Central memory CD4-positive, alpha-beta T cell (primary cell): Measurements from ENCODE around the gene CDC27.
A peak's percentile ranks its signal among the peaks of the same experiment; 100 is the strongest.
"Not testable (repeated sequence)": the region's sequence is repeated elsewhere in the genome, so short reads cannot be mapped to it uniquely, and the experiment has no call there.

Experiments used
- DNase-seq: peaks from one replicate; pipeline ENCODE4 v3.0.0; 2022

CDC27 gene

GRCh38 chr17:47192554-47192953 is 3.5 kb upstream of the CDC27 start:
- peak; percentile 28 for DNase-seq

GRCh38 chr17:47190770-47191169 is 1.7 kb upstream of the CDC27 start:
- no peak for DNase-seq

- no peak for DNase-seq
These were observed 1.1 kb upstream of the CDC27 start for GRCh38 chr17:47190243-47190642.

GRCh38 chr17:47189732-47190237 is 690 bp upstream of the CDC27 start:
- no peak for DNase-seq

- DNase-seq, result peak; percentile 8
These were observed 722 bp downstream of the CDC27 start for GRCh38 chr17:47188271-47188875.

- DNase-seq, result no peak
These were observed 4.4 kb downstream of the CDC27 start for GRCh38 chr17:47184681-47185080.

- DNase-seq, result not testable (repeated sequence)
These were observed 8.1 kb downstream of the CDC27 start for GRCh38 chr17:47180988-47181387.

- DNase-seq, result no peak
These were observed 8.8 kb downstream of the CDC27 start for GRCh38 chr17:47180337-47180736.

GRCh38 chr17:47179141-47179540 is 10.0 kb downstream of the CDC27 start:
- DNase-seq, result no peak

- DNase-seq, result no peak
These were observed 11.8 kb downstream of the CDC27 start for GRCh38 chr17:47177261-47177660.

GRCh38 chr17:47176389-47176826 is 12.7 kb downstream of the CDC27 start:
- no peak for DNase-seq

- DNase-seq, result not testable (repeated sequence)
These were observed 14.3 kb downstream of the CDC27 start for GRCh38 chr17:47174823-47175222.

GRCh38 chr17:47172696-47173565 is 16.2 kb downstream of the CDC27 start:
- no peak for DNase-seq

GRCh38 chr17:47170710-47171109 is 18.4 kb downstream of the CDC27 start:
- no peak for DNase-seq

- DNase-seq, result not testable (repeated sequence)
These were observed 20.2 kb downstream of the CDC27 start for GRCh38 chr17:47168896-47169295.

GRCh38 chr17:47166854-47167253 is 22.2 kb downstream of the CDC27 start:
- DNase-seq, result not testable (repeated sequence)

- DNase-seq, result no peak
These were observed 24.0 kb downstream of the CDC27 start for GRCh38 chr17:47165137-47165536.

GRCh38 chr17:47164263-47164662 is 24.8 kb downstream of the CDC27 start:
- no peak for DNase-seq

- DNase-seq, result no peak
These were observed 27.0 kb downstream of the CDC27 start for GRCh38 chr17:47162013-47162622.

GRCh38 chr17:47159315-47159714 is 29.8 kb downstream of the CDC27 start:
- DNase-seq, result no peak

- no peak for DNase-seq
These were observed 43.7 kb downstream of the CDC27 start for GRCh38 chr17:47145351-47145750.

- DNase-seq, result no peak
These were observed 53.9 kb downstream of the CDC27 start for GRCh38 chr17:47135235-47135634.

GRCh38 chr17:47134354-47134753 is 54.7 kb downstream of the CDC27 start:
- DNase-seq, result not testable (repeated sequence)

GRCh38 chr17:47131761-47132160 is 57.3 kb downstream of the CDC27 start:
- no peak for DNase-seq
